IMR-90 (cell line): Measurements from ENCODE around the gene SORBS1. TPM values are rescaled to one million over a fixed set of nuclear protein-coding genes. Genes with fewer than 3 reads are reported as not detected.

Source experiments
- ATAC-seq: fragments of 200-7000 bp; cut with Tn5 transposase; 2 replicates; pipeline ENCODE4 v1.9.1; 2020; ENCODE audit warnings: low read depth, mild to moderate bottlenecking, moderate library complexity
- BruUV-seq: library from RNA; stranded (reverse); fragments of 400-500 nt; replicated peaks from 2 replicates; lab custom pipeline; 2021; lab: Mats Ljungman, UMichigan
- CTCF ChIA-PET: fragments of 300-600 bp; formaldehyde crosslinking; extraction: SDS; loops from one replicate; lab custom pipeline; 2021; ENCODE audit warnings: antibody characterized with exemption; lab: Yijun Ruan, JAX
- POLR2A ChIA-PET: fragments of 300-600 bp; sonication (Branson Sonifier 250); formaldehyde crosslinking; loops from one replicate; lab custom pipeline; 2022; ENCODE audit warnings: antibody characterized with exemption; ENCODE audit not compliant: unreplicated experiment; lab: Charles Lee
- DNase-seq: peaks from one replicate; pipeline ENCODE4 v3.0.0; 2013
- H2AFZ ChIP-seq: replicated peaks from 2 replicates; pipeline ENCODE3; 2013; ENCODE audit warnings: low read length, mild to moderate bottlenecking; ENCODE audit not compliant: poor library complexity
- H2AK5ac ChIP-seq: 2 replicates; pipeline ENCODE4 v1.6.1; 2013; ENCODE audit warnings: low read depth, low read length, inconsistent platforms
- H2AK9ac ChIP-seq: replicated peaks from 2 replicates; pipeline ENCODE3; 2013; ENCODE audit warnings: mild to moderate bottlenecking, low read depth, low read length, moderate library complexity; ENCODE audit not compliant: poor library complexity
- H2BK120ac ChIP-seq: 2 replicates; pipeline ENCODE4 v1.6.1; 2013; ENCODE audit warnings: low read depth, low read length, inconsistent platforms
- H2BK15ac ChIP-seq: 3 replicates; pipeline ENCODE4 v1.6.1; 2013; ENCODE audit warnings: low read depth, low read length, inconsistent platforms
- H2BK20ac ChIP-seq: 2 replicates; pipeline ENCODE4 v1.6.1; 2013; ENCODE audit warnings: low read depth, mild to moderate bottlenecking, inconsistent platforms, low read length, moderate library complexity
- H2BK5ac ChIP-seq: 2 replicates; pipeline ENCODE4 v1.6.1; 2013; ENCODE audit warnings: mild to moderate bottlenecking, low read depth, low read length, inconsistent platforms; ENCODE audit not compliant: poor library complexity, severe bottlenecking
- H3K14ac ChIP-seq: replicated peaks from 2 replicates; pipeline ENCODE4 v1.6.1; 2013; ENCODE audit warnings: low read depth, low read length, inconsistent platforms
- H3K18ac ChIP-seq: 2 replicates; pipeline ENCODE4 v1.6.1; 2013; ENCODE audit warnings: low read depth, low read length, control low read depth
- H3K23ac ChIP-seq: 2 replicates; pipeline ENCODE4 v1.6.1; 2013; ENCODE audit warnings: low read depth, low read length, inconsistent platforms
- H3K27ac ChIP-seq: 2 replicates; pipeline ENCODE4 v1.5.1; 2013; ENCODE audit warnings: mild to moderate bottlenecking, control low read depth, low read length; ENCODE audit not compliant: insufficient read depth
- H3K27me3 ChIP-seq: 2 replicates; pipeline ENCODE4 v1.6.1; 2013; ENCODE audit warnings: low read length; ENCODE audit not compliant: control insufficient read depth, insufficient read depth
- H3K36me3 ChIP-seq: 2 replicates; pipeline ENCODE4 v1.6.1; 2013; ENCODE audit warnings: low read length, mixed read lengths; ENCODE audit not compliant: control insufficient read depth, insufficient read depth
- H3K4ac ChIP-seq: 2 replicates; pipeline ENCODE4 v1.6.1; 2013; ENCODE audit warnings: low read depth, low read length, inconsistent platforms
- H3K4me1 ChIP-seq: 2 replicates; pipeline ENCODE4 v1.6.1; 2013; ENCODE audit warnings: low read length, mixed read lengths; ENCODE audit not compliant: control insufficient read depth, insufficient read depth
- H3K4me2 ChIP-seq: 2 replicates; pipeline ENCODE4 v1.6.1; 2013; ENCODE audit warnings: low read depth, mild to moderate bottlenecking, control low read depth, low read length, moderate library complexity
- H3K4me3 ChIP-seq: 2 replicates; pipeline ENCODE4 v1.5.1; 2013; ENCODE audit warnings: low read depth, mild to moderate bottlenecking, control low read depth, low read length, moderate library complexity; ENCODE audit not compliant: insufficient read depth
- H3K56ac ChIP-seq: 2 replicates; pipeline ENCODE4 v1.6.1; 2013; ENCODE audit warnings: low read length, inconsistent platforms; ENCODE audit not compliant: insufficient read depth; ENCODE audit errors: extremely low read depth
- H3K79me1 ChIP-seq, 2 experiments: 2 replicates each; pipeline ENCODE4 v1.6.1; 2013; ENCODE audit warnings: low read length in 2 of 2, inconsistent platforms in 1 of 2, low read depth in 1 of 2
- H3K9ac ChIP-seq: 2 replicates; pipeline ENCODE4 v1.6.1; 2013; ENCODE audit warnings: low read depth, low read length, control low read depth
- H3K9me1 ChIP-seq: 2 replicates; pipeline ENCODE4 v1.6.1; 2013; ENCODE audit warnings: low read length, inconsistent platforms; ENCODE audit not compliant: insufficient read depth
- H3K9me3 ChIP-seq: 2 replicates; pipeline ENCODE4 v1.6.1; 2013; ENCODE audit warnings: low read length; ENCODE audit not compliant: control insufficient read depth, insufficient read depth
- H4K20me1 ChIP-seq: 2 replicates; pipeline ENCODE4 v1.6.1; 2013; ENCODE audit warnings: low read length, inconsistent platforms; ENCODE audit not compliant: insufficient read depth
- H4K5ac ChIP-seq: 2 replicates; pipeline ENCODE4 v1.6.1; 2013; ENCODE audit warnings: mild to moderate bottlenecking, low read depth, low read length, control low read depth
- H4K8ac ChIP-seq, 2 experiments: 2 replicates each; pipeline ENCODE4 v1.6.1; 2013; ENCODE audit warnings: low read depth in 2 of 2, low read length in 2 of 2, control low read depth in 1 of 2, inconsistent platforms in 1 of 2
- H4K91ac ChIP-seq: 2 replicates; pipeline ENCODE4 v1.6.1; 2013; ENCODE audit warnings: low read depth, low read length, inconsistent platforms; ENCODE audit not compliant: insufficient read depth
- BHLHE40 ChIP-seq: fragments of 150-350 bp; IDR thresholded peaks from 2 replicates; pipeline ENCODE4 v1.6.1; 2016; ENCODE audit warnings: mild to moderate bottlenecking, low read depth, low read length
- CEBPB ChIP-seq: IDR thresholded peaks from 2 replicates; pipeline ENCODE4 v1.6.1; 2012; ENCODE audit warnings: low read depth, low read length, improper control_type of control experiment
- CHD1 ChIP-seq: IDR thresholded peaks from 2 replicates; pipeline ENCODE4 v1.6.1; 2012; ENCODE audit warnings: low read depth, low read length, improper control_type of control experiment
- ELK1 ChIP-seq: fragments of 150-350 bp; IDR thresholded peaks from 2 replicates; pipeline ENCODE4 v1.6.1; 2016; ENCODE audit warnings: low read depth, mild to moderate bottlenecking, low read length, moderate library complexity, borderline replicate concordance
- FOS ChIP-seq: fragments of 150-350 bp; IDR thresholded peaks from 2 replicates; pipeline ENCODE4 v1.6.1; 2016; ENCODE audit warnings: low read depth, low read length
- MAFK ChIP-seq: IDR thresholded peaks from 2 replicates; pipeline ENCODE4 v1.6.1; 2012; ENCODE audit warnings: low read depth, low read length, improper control_type of control experiment
- MAZ ChIP-seq: IDR thresholded peaks from 2 replicates; pipeline ENCODE4 v1.6.1; 2012; ENCODE audit warnings: low read depth, mild to moderate bottlenecking, low read length, improper control_type of control experiment, moderate library complexity, borderline replicate concordance
- MXI1 ChIP-seq: IDR thresholded peaks from 2 replicates; pipeline ENCODE4 v1.6.1; 2012; ENCODE audit warnings: low read depth, mild to moderate bottlenecking, low read length, moderate library complexity, borderline replicate concordance
- NFE2L2 ChIP-seq: fragments of 150-350 bp; IDR thresholded peaks from 2 replicates; pipeline ENCODE4 v1.6.1; 2016; ENCODE audit warnings: low read depth, mild to moderate bottlenecking, low read length
- POLR2A ChIP-seq: IDR thresholded peaks from 2 replicates; pipeline ENCODE4 v1.6.1; 2012; ENCODE audit warnings: mild to moderate bottlenecking, low read depth, low read length
- RAD21 ChIP-seq: IDR thresholded peaks from 2 replicates; pipeline ENCODE4 v1.6.1; 2012; ENCODE audit warnings: low read length, improper control_type of control experiment
- RCOR1 ChIP-seq: IDR thresholded peaks from 2 replicates; pipeline ENCODE4 v1.6.1; 2012; ENCODE audit warnings: mild to moderate bottlenecking, low read length, improper control_type of control experiment; ENCODE audit not compliant: insufficient replicate concordance
- RFX5 ChIP-seq: IDR thresholded peaks from 2 replicates; pipeline ENCODE4 v1.8.0; 2012; ENCODE audit warnings: low read depth, mild to moderate bottlenecking, low read length, moderate library complexity
- SMC3 ChIP-seq: fragments of 150-350 bp; IDR thresholded peaks from 2 replicates; pipeline ENCODE4 v1.6.1; 2016; ENCODE audit warnings: low read depth, mild to moderate bottlenecking, antibody characterized with exemption, low read length, moderate library complexity
- WGBS, 2 experiments: methylation state at CpG; one replicate each; pipeline versions ENCODE4 v1.1.5 to v1.1.7; 2013; ENCODE audit warnings: missing lambda C conversion rate in 2 of 2; ENCODE audit not compliant: insufficient read length in 1 of 2; ENCODE audit errors: extremely low coverage in 2 of 2; 5-methylcytosine and 5-hydroxymethylcytosine counted together
- dilution Hi-C: fragments of 300-500 bp; cut with HindIII; formaldehyde crosslinking; loops from one replicate; pipeline ENCODE4 v1.14.3; 2018; ENCODE audit warnings: low sequenced_read_pairs; ENCODE audit not compliant: unreplicated experiment
- in situ Hi-C: fragments of 300-500 bp; cut with MboI; formaldehyde crosslinking; loops from 3 replicates; pipeline ENCODE4 v1.14.3; 2019; ENCODE audit warnings: low sequenced_read_pairs, inconsistent platforms, mixed read lengths
- intact Hi-C: fragments of 100-400 bp; cut with micrococcal nuclease; formaldehyde crosslinking; loops from 2 replicates; pipeline ENCODE4 v1.10.0; 2022
- polyA plus RNA-seq, 3 experiments: library from polyadenylated mRNA; depleted of rRNA; stranded (reverse); fragments of >200 nt; gene quantifications; 2 replicates each; pipeline ENCODE4 v1.2.3, GENCODE V29; 2012; ENCODE audit warnings: low replicate concordance in 1 of 3
- total RNA-seq: library from RNA; depleted of rRNA; stranded (reverse); fragments of >200 nt; gene quantifications from 2 replicates; pipeline ENCODE4 v1.2.3, GENCODE V29; 2012

SORBS1 gene
- total and polyA plus RNA-seq, 2 of the 4 experiments (the other 2 are of a cell fraction): 0.18 to 0.32 TPM

GRCh38 chr10:95308389-95309302 is 252.5 kb downstream of the SORBS1 start:
- no peak overlapping the region; the same call in 1 of the 2 replicates for H3K4me3 ChIP-seq
- H3K36me3 ChIP-seq: no peaks in the 10 kb centered on the region
- peak overlapping the region; percentile 47 for H2AFZ ChIP-seq
- peak overlapping the region; percentile 34 for H4K5ac ChIP-seq
- peak overlapping the region; percentile 71 for H2AK5ac ChIP-seq
- H4K8ac ChIP-seq: peak overlapping the region; percentile 47 to 89; a peak in 3 of 4 replicates
- WGBS, 2 experiments: 14% methylated on average over 1 of the region's 8 CpGs; no CpG with 5 or more reads in 1 of the 2 experiments
- H3K14ac ChIP-seq: peak overlapping the region; percentile 50
- H2BK20ac ChIP-seq: peak overlapping the region; percentile 95
- peak overlapping the region; percentile 53 for H3K56ac ChIP-seq
- peak overlapping the region; percentile 93 for H2BK5ac ChIP-seq
- peak; percentile 98 for DNase-seq
- no peak overlapping the region for H3K9ac ChIP-seq
- H2AK9ac ChIP-seq: no peak overlapping the region
- H3K4ac ChIP-seq: peak overlapping the region; percentile 82
- peaks cover 3% of the 10 kb centered on the region; the same call in 1 of the 2 replicates for H4K20me1 ChIP-seq
- H3K9me3 ChIP-seq: no peaks in the 10 kb centered on the region
- intact Hi-C loops: loop anchor here (1.0 kb wide), 1 partner anchor 26 kb away; no protein-coding TSS in a partner anchor
- peak overlapping the region; percentile 89 for H4K91ac ChIP-seq
- H3K4me2 ChIP-seq: peak overlapping the region; percentile 74
- H2BK15ac ChIP-seq: peak overlapping the region; percentile 79; the same call in 2 of the 3 replicates
- ATAC-seq: peak; percentile 91
- no peaks in the 10 kb centered on the region for H3K79me1 ChIP-seq
- POLR2A ChIA-PET: no interaction called here
- dilution Hi-C loops: no loop called here
- peak overlapping the region; percentile 80 for H3K27ac ChIP-seq
- in situ Hi-C loops: no loop called here
- peaks cover 13% of the 10 kb centered on the region for H3K4me1 ChIP-seq
- BruUV-seq: no TSS peak
- CTCF ChIA-PET: interaction anchor here (0.8 to 1.2 kb wide), 3 partner anchors 13 to 65 kb away, joined by 3 to 4 read pairs (median 3); no protein-coding TSS in a partner anchor
- H3K23ac ChIP-seq: peak overlapping the region; percentile 74
- H3K18ac ChIP-seq: peak overlapping the region; percentile 73
- peak overlapping the region; percentile 93 for H2BK120ac ChIP-seq
- no peaks in the 10 kb centered on the region for H3K27me3 ChIP-seq
- H3K9me1 ChIP-seq: peaks cover 10% of the 10 kb centered on the region; the same call in 1 of the 2 replicates
- TF ChIP-seq RFX5 (no peak), FOS (peak; percentile 98), MAFK (0 out of 2 replicates have a peak, but pooled peaks have one; percentile 7), CHD1 (peak; percentile 94; the same call in 1 of the 2 replicates), MAZ (peak; percentile 78), NFE2L2 (no peak), RCOR1 (peak; percentile 22), ELK1 (no peak), BHLHE40 (peak; percentile 75), SMC3 (peak; percentile 32; the same call in 1 of the 2 replicates), POLR2A (no peak; the same call in 1 of the 2 replicates), RAD21 (peak; percentile 29), MXI1 (no peak), CEBPB (no peak; the same call in 1 of the 2 replicates)
